Upper lobe of left lung (tissue), 4 donors: ENCODE measurements around the gene MYOD1.

Experiments
- POLR2A ChIP-seq, 4 donors: fragments of 450-650 bp; IDR thresholded peaks; one replicate each; pipeline ENCODE4 v1.5.1; 2016 to 2017; ENCODE audit warnings: antibody characterized with exemption in 4 of 4, mild to moderate bottlenecking in 2 of 4
- TF ChIP-seq, protein P1 (sequence below), 6 experiments: fragments of 450-650 bp in 4 of 6; fragments of 200-600 bp in 2 of 6; sonication (generic) in 2 of 6; IDR thresholded peaks; one replicate each; pipeline ENCODE4 v1.5.1; 2016 to 2019; ENCODE audit warnings: antibody characterized with exemption in 6 of 6

DNA sequence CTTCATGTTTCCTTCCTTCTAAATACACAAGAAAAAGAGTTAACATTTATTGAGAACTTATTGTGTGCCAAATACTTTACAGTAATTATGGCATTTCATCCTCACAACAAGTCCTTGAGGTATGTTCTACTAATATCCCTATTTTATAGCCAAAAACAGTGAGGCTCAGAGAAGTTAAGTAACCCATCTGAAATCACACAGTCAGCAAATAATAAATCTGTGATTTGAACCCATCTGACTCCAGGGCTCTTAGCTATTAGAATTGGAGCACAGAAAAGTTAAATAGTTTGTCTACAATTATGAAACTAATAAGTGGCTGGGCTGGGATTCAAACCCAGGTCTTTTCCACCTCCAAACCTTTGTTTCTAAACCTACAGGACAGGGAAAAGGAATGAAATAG is 36.5 kb upstream of the MYOD1 start:
- TF ChIP-seq, protein P1, sequence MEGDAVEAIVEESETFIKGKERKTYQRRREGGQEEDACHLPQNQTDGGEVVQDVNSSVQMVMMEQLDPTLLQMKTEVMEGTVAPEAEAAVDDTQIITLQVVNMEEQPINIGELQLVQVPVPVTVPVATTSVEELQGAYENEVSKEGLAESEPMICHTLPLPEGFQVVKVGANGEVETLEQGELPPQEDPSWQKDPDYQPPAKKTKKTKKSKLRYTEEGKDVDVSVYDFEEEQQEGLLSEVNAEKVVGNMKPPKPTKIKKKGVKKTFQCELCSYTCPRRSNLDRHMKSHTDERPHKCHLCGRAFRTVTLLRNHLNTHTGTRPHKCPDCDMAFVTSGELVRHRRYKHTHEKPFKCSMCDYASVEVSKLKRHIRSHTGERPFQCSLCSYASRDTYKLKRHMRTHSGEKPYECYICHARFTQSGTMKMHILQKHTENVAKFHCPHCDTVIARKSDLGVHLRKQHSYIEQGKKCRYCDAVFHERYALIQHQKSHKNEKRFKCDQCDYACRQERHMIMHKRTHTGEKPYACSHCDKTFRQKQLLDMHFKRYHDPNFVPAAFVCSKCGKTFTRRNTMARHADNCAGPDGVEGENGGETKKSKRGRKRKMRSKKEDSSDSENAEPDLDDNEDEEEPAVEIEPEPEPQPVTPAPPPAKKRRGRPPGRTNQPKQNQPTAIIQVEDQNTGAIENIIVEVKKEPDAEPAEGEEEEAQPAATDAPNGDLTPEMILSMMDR (IDR thresholded peaks at IDR 0.05), result no peak
- no peak for TF ChIP-seq POLR2A (IDR thresholded peaks at IDR 0.05)
